EH (cell line): ENCODE measurements around the gene CD6.

ENCODE experiments used
- DNase-seq: peaks from one replicate; pipeline ENCODE4 v3.0.0-alpha.2; 2015; ENCODE audit warnings: low read depth

The CD6 gene

GRCh38 chr11:60934790-60935605 lies 36.5 kb upstream of the CD6 start:
- DNase-seq = no peak

- no peak for DNase-seq
These were observed 35.6 kb upstream of the CD6 start for GRCh38 chr11:60935676-60936442.

GRCh38 chr11:60936467-60937143 lies 34.9 kb upstream of the CD6 start:
- no peak for DNase-seq

DNA sequence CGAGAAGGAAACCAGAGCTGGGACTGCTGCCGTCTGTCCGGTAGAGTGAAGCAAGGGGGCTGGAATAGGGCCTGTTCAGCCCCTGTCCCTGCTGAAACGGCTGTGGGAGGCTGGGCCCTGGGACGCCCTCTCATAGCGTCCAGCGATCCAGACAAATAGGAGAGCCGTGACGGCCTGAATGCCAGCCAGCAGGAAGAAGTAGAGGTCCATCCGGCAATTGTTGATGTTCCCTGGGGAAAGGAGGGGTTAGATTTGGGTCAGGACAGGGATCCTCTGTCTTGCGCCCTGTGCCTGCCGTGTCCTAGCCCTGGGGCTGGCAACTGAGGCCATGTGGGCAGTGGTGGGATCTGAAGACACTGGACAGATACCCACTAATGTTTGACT lies 34.3 kb upstream of the CD6 start:
- no peak for DNase-seq

DNA sequence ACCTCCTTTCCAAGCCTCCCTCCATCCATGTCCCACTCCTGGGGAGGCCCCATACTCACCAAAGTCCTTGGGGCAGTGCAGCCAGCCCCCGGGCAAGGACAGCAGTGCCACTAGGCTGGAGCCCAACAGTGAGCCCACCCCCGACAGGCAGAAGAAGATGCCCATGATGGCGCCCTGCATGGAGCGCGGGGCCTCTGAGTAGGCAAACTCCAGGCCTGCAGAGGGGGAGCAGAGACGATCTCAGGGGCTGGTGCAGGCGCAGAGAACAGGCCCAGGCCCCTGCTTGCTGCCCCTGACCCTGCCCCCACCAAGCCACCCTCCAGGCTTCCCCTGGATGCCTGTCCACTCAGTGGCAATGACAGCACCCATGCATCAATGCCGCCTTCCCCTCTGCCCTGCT lies 33.7 kb upstream of the CD6 start:
- DNase-seq = no peak

- DNase-seq = no peak
These were observed 33.0 kb upstream of the CD6 start for GRCh38 chr11:60938500-60938899.

DNA sequence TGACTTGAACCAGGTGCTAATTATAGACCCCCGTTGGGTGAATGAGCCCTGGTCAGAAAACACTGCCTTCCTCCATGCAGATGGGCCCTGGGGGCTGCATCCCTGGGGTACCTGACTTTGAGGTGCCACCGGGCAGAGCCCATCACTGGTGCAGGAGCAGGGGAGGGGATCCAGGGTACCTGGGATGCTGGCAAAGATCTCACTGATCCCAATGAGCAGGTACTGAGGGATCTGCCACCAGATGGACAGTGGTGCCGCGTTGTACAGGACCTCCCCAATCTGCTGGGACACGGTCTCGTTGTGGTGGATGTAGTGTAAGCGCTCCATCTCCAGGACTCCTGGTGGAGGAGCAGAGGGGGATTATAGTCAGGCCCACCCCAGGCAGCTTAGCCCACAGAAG lies 32.2 kb upstream of the CD6 start:
- DNase-seq = no peak

GRCh38 chr11:60939855-60940254 lies 31.6 kb upstream of the CD6 start:
- DNase-seq = no peak

GRCh38 chr11:60941371-60942119 lies 29.9 kb upstream of the CD6 start:
- no peak for DNase-seq

- no peak for DNase-seq
These were observed 29.3 kb upstream of the CD6 start for GRCh38 chr11:60942219-60942618.

DNA sequence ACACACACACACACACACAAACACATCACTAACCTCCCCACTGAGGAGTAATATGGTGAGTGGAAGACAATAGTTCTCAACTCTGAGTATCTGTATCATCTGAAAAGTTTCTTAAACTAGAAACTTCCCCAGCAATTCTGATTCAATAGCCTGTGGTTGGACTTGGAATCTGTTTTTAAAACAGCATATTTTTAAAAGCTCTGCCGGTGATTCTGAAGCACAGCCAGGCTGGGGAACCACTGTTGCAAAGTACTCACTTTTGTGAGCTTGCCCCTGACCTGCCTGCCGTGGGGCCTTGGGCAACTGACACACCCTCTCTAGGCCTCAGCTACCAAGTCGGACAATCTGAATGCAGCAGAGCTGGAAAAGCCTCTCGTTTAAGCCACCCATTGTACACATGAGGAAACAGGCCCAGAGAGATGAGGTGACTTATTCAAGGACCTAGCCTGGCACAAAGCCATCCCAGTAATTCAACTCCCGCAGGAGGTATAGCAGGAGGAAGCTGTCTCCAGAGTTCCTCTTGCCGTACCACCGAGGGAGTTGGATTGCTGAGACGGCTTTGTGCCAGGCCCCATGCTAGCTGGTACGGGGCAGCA lies 28.4 kb upstream of the CD6 start:
- DNase-seq = no peak

- DNase-seq = no peak
These were observed 26.8 kb upstream of the CD6 start for GRCh38 chr11:60944490-60945294.

DNA sequence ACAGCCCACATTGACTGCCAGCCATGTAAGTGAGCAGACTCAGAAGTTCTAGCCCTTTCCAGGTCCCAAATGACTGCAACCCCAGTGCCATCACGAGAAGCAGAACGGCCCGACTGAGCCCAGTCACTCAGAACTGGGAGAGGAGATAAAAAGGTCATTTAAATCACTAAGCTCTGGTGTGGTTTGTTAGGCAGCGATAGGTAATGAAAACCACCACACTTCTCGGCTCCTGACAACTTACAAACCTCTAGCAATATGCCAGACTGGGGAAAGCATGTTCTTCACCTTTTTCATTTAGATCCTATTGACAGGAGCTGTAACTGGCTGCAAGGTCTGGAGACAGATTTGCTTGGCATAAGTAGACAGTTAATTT lies 26.2 kb upstream of the CD6 start:
- DNase-seq = no peak

DNA sequence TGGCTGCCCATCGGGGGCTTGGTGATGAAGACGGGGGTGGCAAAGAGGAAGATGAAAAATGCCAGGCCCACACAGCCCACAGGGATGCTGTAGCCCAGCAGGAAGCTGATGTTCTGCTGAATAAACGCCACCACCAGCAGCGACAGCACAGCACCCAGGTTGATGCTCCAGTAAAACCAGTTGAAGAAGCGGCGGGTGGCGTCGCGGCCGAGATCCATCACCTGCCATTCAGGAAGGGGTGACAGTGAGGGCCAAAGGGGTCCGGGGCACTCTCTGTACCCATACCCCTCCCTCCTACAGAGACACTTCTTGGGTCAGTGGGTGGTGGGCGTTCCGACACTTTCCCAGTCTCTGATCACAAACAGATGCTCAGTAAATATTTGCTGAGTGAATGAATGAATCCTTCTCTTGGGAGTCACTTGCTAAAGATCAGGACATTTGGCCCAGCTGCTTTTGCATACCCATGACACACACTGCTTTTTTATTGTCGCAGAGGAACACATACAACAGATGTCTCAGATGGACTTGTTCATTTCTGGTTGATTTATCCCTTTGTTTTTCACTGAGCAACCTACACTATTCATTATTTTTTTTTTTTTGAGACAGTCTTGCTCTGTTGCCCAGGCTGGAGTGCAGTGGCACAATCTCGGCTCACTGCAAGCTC lies 24.7 kb upstream of the CD6 start:
- no peak for DNase-seq

DNA sequence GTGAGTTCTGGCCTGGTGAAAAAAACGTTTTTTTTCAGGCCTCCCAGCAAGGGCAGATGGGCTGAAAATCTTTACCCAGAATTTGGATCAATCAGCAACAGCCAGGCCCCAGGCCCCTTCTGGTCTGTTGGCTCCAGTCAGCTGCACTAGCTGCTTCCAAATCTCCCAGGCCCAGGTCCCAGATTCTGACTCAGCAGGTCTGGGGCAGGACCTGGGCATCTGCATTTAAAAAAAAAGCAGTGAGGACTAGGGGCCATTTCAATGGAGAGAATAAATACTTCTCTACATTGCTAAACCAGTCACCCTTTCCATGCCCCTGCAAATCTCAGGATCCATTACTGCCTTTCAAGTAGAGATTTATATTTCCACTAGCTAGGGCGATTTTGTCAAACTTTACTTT lies 23.8 kb upstream of the CD6 start:
- DNase-seq = no peak

DNA sequence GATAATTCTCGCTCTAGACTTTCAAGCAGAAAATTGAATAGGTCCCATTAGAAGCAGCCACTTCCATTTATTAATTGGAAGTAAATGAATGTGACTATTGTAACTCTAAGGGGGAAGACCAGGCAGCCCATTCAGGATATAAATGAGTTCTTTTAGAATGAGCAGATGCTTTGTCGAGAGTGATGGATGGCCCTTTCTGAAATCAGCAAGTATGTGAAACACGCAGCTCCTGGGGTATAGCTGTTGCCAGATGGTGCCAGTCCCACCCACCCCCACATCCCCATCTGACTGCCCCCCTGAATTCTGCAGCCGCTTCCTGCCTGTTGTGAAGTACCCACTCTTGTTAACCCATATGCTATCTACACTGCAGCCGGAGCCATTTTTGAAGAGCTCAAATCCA lies 23.2 kb upstream of the CD6 start:
- no peak for DNase-seq

DNA sequence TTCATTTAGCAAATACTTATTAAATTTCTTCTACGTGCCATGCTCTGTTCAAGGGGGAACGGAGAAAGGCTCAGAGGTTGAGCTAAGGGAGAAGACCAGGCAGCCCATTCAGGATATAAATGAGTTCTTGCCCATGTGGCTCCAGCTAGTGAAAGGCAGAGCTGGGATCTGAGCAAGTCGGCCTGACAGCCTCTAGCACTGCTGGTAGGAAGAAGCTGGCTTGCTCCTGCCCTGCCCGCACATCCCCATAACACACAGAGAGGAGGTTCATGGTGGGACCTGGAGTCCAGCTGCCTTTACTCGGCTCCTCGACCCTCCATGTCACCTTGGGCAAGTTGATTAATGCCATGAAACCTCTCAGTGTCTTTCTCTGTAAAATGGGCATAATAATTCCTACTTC lies 21.5 kb upstream of the CD6 start:
- DNase-seq = no peak

GRCh38 chr11:60950933-60951605 lies 20.4 kb upstream of the CD6 start:
- DNase-seq = peak; percentile 14

DNA sequence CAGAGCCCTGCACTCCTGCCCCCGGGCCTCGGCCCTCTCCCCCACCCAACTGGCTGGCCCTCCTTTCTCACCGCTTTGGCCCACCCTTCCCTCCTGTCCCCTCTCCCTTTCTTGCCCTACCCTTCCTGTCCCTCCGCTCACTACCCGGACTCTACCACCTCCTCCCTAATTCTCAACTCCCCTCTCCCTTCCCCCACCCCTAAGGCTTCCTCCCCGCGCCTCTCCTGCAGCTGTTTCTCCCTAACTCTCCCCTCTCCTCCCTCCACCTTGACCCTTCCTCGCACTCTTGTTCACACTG lies 19.9 kb upstream of the CD6 start:
- peak; percentile 26 for DNase-seq
